OCI-LY1 (cell line): ENCODE measurements around the gene EIF2D.

Experiments used
- H2AFZ ChIP-seq: fragments of 200-600 bp; sonication (generic), shearing (Covaris generic); 2 replicates; pipeline ENCODE4 v1.6.0; 2014; ENCODE audit warnings: antibody characterized with exemption, mild to moderate bottlenecking, low read length
- H3F3A ChIP-seq: fragments of 200-600 bp; sonication (generic), shearing (Covaris generic); 2 replicates; pipeline ENCODE4 v1.6.0; 2014; ENCODE audit warnings: mild to moderate bottlenecking, antibody characterized with exemption, low read length, moderate library complexity; ENCODE audit not compliant: insufficient read depth
- H3K27ac ChIP-seq: fragments of 200-600 bp; sonication (generic); 2 replicates; pipeline ENCODE4 v1.5.1; 2014; ENCODE audit warnings: low read length, mixed run types, mild to moderate bottlenecking, low read depth; ENCODE audit not compliant: poor library complexity, severe bottlenecking
- H3K27me3 ChIP-seq: fragments of 200-600 bp; sonication (generic); 2 replicates; pipeline ENCODE4 v1.6.0; 2014; ENCODE audit warnings: antibody characterized with exemption, mild to moderate bottlenecking, low read length, moderate library complexity; ENCODE audit not compliant: insufficient read depth
- H3K36me3 ChIP-seq: fragments of 200-600 bp; sonication (generic); 2 replicates; pipeline ENCODE4 v1.6.1; 2014; ENCODE audit warnings: mild to moderate bottlenecking, antibody characterized with exemption, low read length, moderate library complexity, mixed read lengths; ENCODE audit not compliant: insufficient read depth
- H3K4me1 ChIP-seq: fragments of 200-600 bp; sonication (generic); 2 replicates; pipeline ENCODE4 v1.5.1; 2014; ENCODE audit warnings: mild to moderate bottlenecking, low read length, moderate library complexity; ENCODE audit not compliant: insufficient read depth, severe bottlenecking
- H3K4me2 ChIP-seq: fragments of 200-600 bp; sonication (generic), shearing (Covaris generic); 2 replicates; pipeline ENCODE4 v1.6.1; 2014; ENCODE audit warnings: low read length
- H3K4me3 ChIP-seq: fragments of 200-600 bp; sonication (generic); 2 replicates; pipeline ENCODE4 v1.5.1; 2014; ENCODE audit warnings: low read length, low read depth, mild to moderate bottlenecking, mixed read lengths; ENCODE audit not compliant: poor library complexity, severe bottlenecking
- H3K79me2 ChIP-seq: fragments of 200-600 bp; shearing (Covaris generic); 2 replicates; pipeline ENCODE4 v1.6.1; 2016; ENCODE audit warnings: mixed run types, low read length, mixed read lengths; ENCODE audit not compliant: insufficient read depth
- H3K9ac ChIP-seq: fragments of 200-600 bp; sonication (generic), shearing (Covaris generic); 2 replicates; pipeline ENCODE4 v1.6.1; 2014; ENCODE audit warnings: mild to moderate bottlenecking, low read length, mixed read lengths
- H3K9me2 ChIP-seq: fragments of 200-600 bp; sonication (generic), shearing (Covaris generic); 2 replicates; pipeline ENCODE4 v1.6.1; 2014; ENCODE audit warnings: low read depth, mild to moderate bottlenecking, low read length, mixed read lengths
- H3K9me3 ChIP-seq: fragments of 200-600 bp; shearing (Covaris generic); 2 replicates; pipeline ENCODE4 v1.6.1; 2014; ENCODE audit warnings: low read length, mixed read lengths
- H4K20me1 ChIP-seq: fragments of 200-600 bp; sonication (generic), shearing (Covaris generic); 2 replicates; pipeline ENCODE4 v1.6.0; 2016; ENCODE audit warnings: mild to moderate bottlenecking, low read length; ENCODE audit not compliant: insufficient read depth
- EZH2 ChIP-seq: fragments of 200-600 bp; sonication (generic), shearing (Covaris generic); IDR thresholded peaks from 2 replicates; pipeline ENCODE4 v1.8.0; 2017; ENCODE audit warnings: borderline replicate concordance, mixed run types, mild to moderate bottlenecking, antibody characterized with exemption, low read length, moderate library complexity, mixed read lengths
- TF ChIP-seq, protein P1 (sequence below): fragments of 200-600 bp; sonication (generic), shearing (Covaris generic); IDR thresholded peaks from 2 replicates; pipeline ENCODE4 v1.5.1; 2017; ENCODE audit warnings: mild to moderate bottlenecking, antibody characterized with exemption, low read length, moderate library complexity, mixed read lengths

EIF2D gene, protein sequence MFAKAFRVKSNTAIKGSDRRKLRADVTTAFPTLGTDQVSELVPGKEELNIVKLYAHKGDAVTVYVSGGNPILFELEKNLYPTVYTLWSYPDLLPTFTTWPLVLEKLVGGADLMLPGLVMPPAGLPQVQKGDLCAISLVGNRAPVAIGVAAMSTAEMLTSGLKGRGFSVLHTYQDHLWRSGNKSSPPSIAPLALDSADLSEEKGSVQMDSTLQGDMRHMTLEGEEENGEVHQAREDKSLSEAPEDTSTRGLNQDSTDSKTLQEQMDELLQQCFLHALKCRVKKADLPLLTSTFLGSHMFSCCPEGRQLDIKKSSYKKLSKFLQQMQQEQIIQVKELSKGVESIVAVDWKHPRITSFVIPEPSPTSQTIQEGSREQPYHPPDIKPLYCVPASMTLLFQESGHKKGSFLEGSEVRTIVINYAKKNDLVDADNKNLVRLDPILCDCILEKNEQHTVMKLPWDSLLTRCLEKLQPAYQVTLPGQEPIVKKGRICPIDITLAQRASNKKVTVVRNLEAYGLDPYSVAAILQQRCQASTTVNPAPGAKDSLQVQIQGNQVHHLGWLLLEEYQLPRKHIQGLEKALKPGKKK

GRCh38 chr1:206612129-206612876 is at the start of gene EIF2D:
TSS of gene EIF2D (minus strand) at chr1:206612465. CDS start at chr1:206612342, 123 bp downstream.
- Histone ChIP-seq H3K9me3 (no peaks in the 10 kb centered on the region), H3K36me3 (peaks cover 13% of the 10 kb centered on the region; the same call in 1 of the 2 replicates), H3K4me2 (peak within 1 kb of the TSS; percentile 71)

GRCh38 chr1:206661161-206661820 is 49.0 kb upstream of the EIF2D start:
- H3K4me1 ChIP-seq = peaks cover 8% of the 10 kb centered on the region
- no peaks in the 10 kb centered on the region for H3K9me3 ChIP-seq
- no peaks in the 10 kb centered on the region for H4K20me1 ChIP-seq
- H3K79me2 ChIP-seq = no peaks in the 10 kb centered on the region
- no peak overlapping the region for H3K27ac ChIP-seq
- H2AFZ ChIP-seq = no peak overlapping the region
- TF ChIP-seq, protein P1, sequence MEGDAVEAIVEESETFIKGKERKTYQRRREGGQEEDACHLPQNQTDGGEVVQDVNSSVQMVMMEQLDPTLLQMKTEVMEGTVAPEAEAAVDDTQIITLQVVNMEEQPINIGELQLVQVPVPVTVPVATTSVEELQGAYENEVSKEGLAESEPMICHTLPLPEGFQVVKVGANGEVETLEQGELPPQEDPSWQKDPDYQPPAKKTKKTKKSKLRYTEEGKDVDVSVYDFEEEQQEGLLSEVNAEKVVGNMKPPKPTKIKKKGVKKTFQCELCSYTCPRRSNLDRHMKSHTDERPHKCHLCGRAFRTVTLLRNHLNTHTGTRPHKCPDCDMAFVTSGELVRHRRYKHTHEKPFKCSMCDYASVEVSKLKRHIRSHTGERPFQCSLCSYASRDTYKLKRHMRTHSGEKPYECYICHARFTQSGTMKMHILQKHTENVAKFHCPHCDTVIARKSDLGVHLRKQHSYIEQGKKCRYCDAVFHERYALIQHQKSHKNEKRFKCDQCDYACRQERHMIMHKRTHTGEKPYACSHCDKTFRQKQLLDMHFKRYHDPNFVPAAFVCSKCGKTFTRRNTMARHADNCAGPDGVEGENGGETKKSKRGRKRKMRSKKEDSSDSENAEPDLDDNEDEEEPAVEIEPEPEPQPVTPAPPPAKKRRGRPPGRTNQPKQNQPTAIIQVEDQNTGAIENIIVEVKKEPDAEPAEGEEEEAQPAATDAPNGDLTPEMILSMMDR = no peak
- TF ChIP-seq EZH2 = no peak
- no peaks in the 10 kb centered on the region for H3K36me3 ChIP-seq
- no peaks in the 10 kb centered on the region for H3K9me2 ChIP-seq
- H3F3A ChIP-seq = no peaks in the 10 kb centered on the region
- no peak overlapping the region for H3K9ac ChIP-seq
- no peak overlapping the region for H3K4me2 ChIP-seq
- no peak overlapping the region for H3K4me3 ChIP-seq
- H3K27me3 ChIP-seq = no peaks in the 10 kb centered on the region

More at GRCh38 chr1:206612129-206612876, at the start of gene EIF2D:
- H3K9ac ChIP-seq = peak within 1 kb of the TSS; percentile 81
- no peaks in the 10 kb centered on the region for H3K9me2 ChIP-seq
- H3F3A ChIP-seq = 0 out of 2 replicates have a peak, but pooled peaks cover 3% of the 10 kb centered on the region
- no peak within 1 kb of the TSS for H3K27ac ChIP-seq
- H3K79me2 ChIP-seq = 0 out of 2 replicates have a peak, but pooled peaks cover 5% of the 10 kb centered on the region
- no peak within 1 kb of the TSS for H2AFZ ChIP-seq
- H3K4me3 ChIP-seq = peak within 1 kb of the TSS; percentile 84
- no peak for TF ChIP-seq EZH2
- TF ChIP-seq, protein P1 = peak; percentile 92
- H4K20me1 ChIP-seq = no peaks in the 10 kb centered on the region
- no peaks in the 10 kb centered on the region for H3K27me3 ChIP-seq
- H3K4me1 ChIP-seq = peaks cover 12% of the 10 kb centered on the region

- Histone ChIP-seq H4K20me1 (no peaks in the 10 kb centered on the region), H3K27me3 (no peaks in the 10 kb centered on the region), H3K9ac (no peak overlapping the region), H3K27ac (no peak overlapping the region), H2AFZ (no peak overlapping the region), H3K4me2 (no peak overlapping the region), H3K9me3 (no peaks in the 10 kb centered on the region), H3K36me3 (no peaks in the 10 kb centered on the region), H3K79me2 (no peaks in the 10 kb centered on the region), H3K4me3 (no peak overlapping the region), H3K9me2 (no peaks in the 10 kb centered on the region), H3F3A (no peaks in the 10 kb centered on the region), H3K4me1 (peaks cover 8% of the 10 kb centered on the region)
- no peak for TF ChIP-seq EZH2
These were observed 47.9 kb upstream of the EIF2D start for GRCh38 chr1:206660136-206660535.
